ENCODE measurements around the gene SYT2.

DNA sequence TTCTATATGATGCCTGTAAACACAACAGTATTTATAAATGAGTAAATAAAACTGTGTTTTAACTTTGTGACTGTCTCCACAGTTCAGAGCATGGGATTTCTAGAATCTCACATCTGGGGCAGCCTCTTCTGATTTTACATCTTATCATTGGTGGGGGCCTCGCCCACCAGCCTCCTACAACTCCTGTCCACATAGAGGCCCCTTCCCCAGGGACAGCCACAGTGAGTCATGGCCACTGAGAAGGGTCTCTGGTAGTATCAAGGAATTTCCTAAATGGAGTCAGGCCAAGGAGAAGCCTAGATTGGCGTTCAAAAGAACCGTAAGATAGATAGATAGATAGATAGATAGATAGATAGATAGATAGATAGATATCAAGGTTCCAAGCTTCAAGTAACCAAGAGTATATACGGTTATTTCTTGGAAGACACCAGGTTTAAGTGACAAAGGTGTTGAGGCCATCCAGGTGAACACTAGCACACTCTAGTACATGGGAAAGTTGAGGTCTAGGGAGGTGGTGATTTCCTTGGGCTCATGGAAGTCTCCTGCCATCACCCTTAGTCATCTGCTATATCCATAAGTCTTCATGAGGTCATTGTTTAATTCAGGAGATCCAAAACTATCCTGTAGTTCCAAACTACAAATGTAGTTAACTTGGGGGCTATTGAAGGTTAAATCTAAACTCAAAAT lies 121.6 kb downstream of the SYT2 start:
- TF ChIP-seq, protein P1, sequence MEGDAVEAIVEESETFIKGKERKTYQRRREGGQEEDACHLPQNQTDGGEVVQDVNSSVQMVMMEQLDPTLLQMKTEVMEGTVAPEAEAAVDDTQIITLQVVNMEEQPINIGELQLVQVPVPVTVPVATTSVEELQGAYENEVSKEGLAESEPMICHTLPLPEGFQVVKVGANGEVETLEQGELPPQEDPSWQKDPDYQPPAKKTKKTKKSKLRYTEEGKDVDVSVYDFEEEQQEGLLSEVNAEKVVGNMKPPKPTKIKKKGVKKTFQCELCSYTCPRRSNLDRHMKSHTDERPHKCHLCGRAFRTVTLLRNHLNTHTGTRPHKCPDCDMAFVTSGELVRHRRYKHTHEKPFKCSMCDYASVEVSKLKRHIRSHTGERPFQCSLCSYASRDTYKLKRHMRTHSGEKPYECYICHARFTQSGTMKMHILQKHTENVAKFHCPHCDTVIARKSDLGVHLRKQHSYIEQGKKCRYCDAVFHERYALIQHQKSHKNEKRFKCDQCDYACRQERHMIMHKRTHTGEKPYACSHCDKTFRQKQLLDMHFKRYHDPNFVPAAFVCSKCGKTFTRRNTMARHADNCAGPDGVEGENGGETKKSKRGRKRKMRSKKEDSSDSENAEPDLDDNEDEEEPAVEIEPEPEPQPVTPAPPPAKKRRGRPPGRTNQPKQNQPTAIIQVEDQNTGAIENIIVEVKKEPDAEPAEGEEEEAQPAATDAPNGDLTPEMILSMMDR (conservative IDR thresholded peaks at IDR 0.05 in 1 of 2, IDR thresholded peaks at IDR 0.05 in 1 of 2; ENCODE audit: low read depth in 1 of 2, low read length in 2 of 2): no peak
- no peak for TF ChIP-seq EZH2 (IDR thresholded peaks at IDR 0.05; ENCODE audit: low read length, missing control alignments)
